ENCODE measurements around the gene RINL. TPM values are rescaled to one million over a fixed set of nuclear protein-coding genes. Genes with fewer than 3 reads are reported as not detected.
"Not testable (repeated sequence)": the region's sequence is repeated elsewhere in the genome, so short reads cannot be mapped to it uniquely, and the experiment has no call there.

RINL gene
- total RNA-seq, 2 experiments from 2014 or later = 92.6 to 100.0 TPM

DNA sequence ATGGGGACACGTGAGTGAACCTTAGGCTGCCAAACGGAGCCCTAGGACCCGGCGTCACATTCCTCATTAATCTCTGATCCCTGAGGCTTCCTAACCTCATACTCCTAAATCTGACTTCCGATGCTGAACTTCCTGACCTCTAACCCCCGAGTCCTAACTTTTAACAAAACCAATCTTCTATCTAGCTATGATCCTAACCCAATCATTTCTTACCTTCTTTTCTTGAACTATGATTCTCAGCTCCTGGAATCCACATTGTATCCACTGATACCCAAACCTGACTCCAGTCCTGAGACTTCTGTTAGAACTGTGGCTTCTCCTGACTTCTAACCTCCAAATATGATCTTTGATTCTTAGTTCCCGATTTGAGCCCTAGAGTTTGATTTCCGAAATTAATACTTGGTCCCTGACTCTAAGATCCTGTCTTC, 22.1 kb upstream of the RINL start:
- no peaks in the 10 kb centered on the region for H3K27me3 Mint-ChIP-seq
- ChIA-PET POLR2A (interaction anchor here (0.8 to 1.6 kb wide), 9 partner anchors 14 to 241 kb away, joined by 3 to 6 read pairs (median 3); partner anchors contain the start of genes MRPS12, RINL and SARS2), CTCF (interaction anchor here (0.7 to 3.9 kb wide), 9 partner anchors 13 to 574 kb away, joined by 3 to 56 read pairs (median 7); partner anchors contain the start of genes FAM98C, MRPS12 and SARS2)
- H3K36me3 Mint-ChIP-seq = peaks cover 15% of the 10 kb centered on the region
- H3K4me1 Mint-ChIP-seq (ENCODE audit: low read depth) = peaks cover 33% of the 10 kb centered on the region
- no peak for DNase-seq
- peak overlapping the region; percentile 87 for H3K27ac Mint-ChIP-seq
- H3K9me3 Mint-ChIP-seq = no peaks in the 10 kb centered on the region
- H3K4me3 Mint-ChIP-seq = peak overlapping the region; percentile 95
- intact Hi-C loops (cut with micrococcal nuclease) = no loop called here

DNA sequence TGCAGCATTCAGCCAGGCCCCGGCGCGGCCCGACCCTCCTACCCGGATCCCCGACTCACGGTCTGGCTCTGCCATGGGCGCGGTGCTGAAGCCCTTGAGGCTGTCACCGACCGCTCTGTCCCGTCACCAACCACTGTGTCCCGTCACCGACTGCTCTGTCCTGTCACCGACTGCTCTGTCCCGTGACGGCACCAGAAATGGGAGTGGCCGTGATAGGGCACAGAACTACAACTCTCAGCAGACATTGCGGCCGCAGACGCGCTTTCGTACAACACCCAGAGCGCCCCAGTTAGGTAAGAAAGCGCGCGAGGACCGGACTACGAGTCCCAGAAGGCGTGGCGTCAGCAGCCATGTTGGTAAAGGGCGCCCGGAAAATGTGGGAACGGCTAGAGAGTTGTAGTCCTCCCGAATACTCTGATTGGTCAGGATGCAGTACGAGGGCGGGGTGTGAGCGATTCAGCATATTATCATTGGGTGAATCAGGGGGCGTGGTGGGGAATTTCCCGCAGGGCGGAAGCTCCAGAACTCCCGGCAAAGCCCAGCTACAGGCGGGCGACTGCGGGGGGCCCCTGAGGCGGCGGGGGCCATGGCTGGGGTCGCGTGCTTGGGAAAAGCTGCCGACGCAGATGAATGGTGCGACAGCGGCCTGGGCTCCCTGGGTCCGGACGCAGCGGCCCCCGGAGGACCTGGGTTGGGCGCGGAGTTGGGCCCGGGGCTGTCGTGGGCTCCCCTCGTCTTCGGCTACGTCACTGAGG, 21.5 kb upstream of the RINL start, which contains the start of the genes NFKBIB and SIRT2:
Gene NFKBIB (plus strand): TSS at position 523 of the 755 bp plus-strand sequence. CDS start 64 bp downstream, at position 587.
Gene SIRT2 (minus strand): TSS at position 172 of the 755 bp plus-strand sequence. CDS start 97 bp downstream, at position 75.
- intact Hi-C loops (cut with micrococcal nuclease) = loop anchor here (1.0 to 2.0 kb wide), 3 partner anchors 31 to 69 kb away; partner anchors contain the start of genes ECH1, MRPS12 and SARS2
- peak within 1 kb of the TSS; percentile 95 for H3K4me3 Mint-ChIP-seq
- peak within 1 kb of the TSS; percentile 87 for H3K27ac Mint-ChIP-seq
- H3K27me3 Mint-ChIP-seq = no peaks in the 10 kb centered on the region
- ChIA-PET POLR2A (interaction anchor here (0.9 to 1.6 kb wide), 7 partner anchors 14 to 240 kb away, joined by 3 to 6 read pairs (median 4); partner anchors contain the start of genes MRPS12, RINL and SARS2), CTCF (interaction anchor here (0.7 to 3.9 kb wide), 8 partner anchors 12 to 574 kb away, joined by 3 to 56 read pairs (median 6); partner anchors contain the start of genes FAM98C, MRPS12 and SARS2)
- peaks cover 33% of the 10 kb centered on the region for H3K4me1 Mint-ChIP-seq (ENCODE audit: low read depth)
- no peaks in the 10 kb centered on the region for H3K9me3 Mint-ChIP-seq
- H3K36me3 Mint-ChIP-seq = peaks cover 13% of the 10 kb centered on the region
- peak; percentile 100 for DNase-seq

- no peaks in the 10 kb centered on the region for H3K27me3 Mint-ChIP-seq
- ChIA-PET POLR2A (no interaction called here), CTCF (interaction anchor here (0.7 to 2.5 kb wide), 2 partner anchors 11 to 31 kb away, joined by 3 to 12 read pairs; partner anchors contain the start of genes MRPS12 and SARS2)
- intact Hi-C loops (cut with micrococcal nuclease) = loop anchor here (1.0 to 2.0 kb wide), 3 partner anchors 31 to 68 kb away; partner anchors contain the start of genes ECH1, MRPS12 and SARS2
- DNase-seq = no peak
- H3K4me1 Mint-ChIP-seq (ENCODE audit: low read depth) = peaks cover 30% of the 10 kb centered on the region
- no peaks in the 10 kb centered on the region for H3K9me3 Mint-ChIP-seq
- H3K27ac Mint-ChIP-seq = peak overlapping the region; percentile 87
- peak overlapping the region; percentile 95 for H3K4me3 Mint-ChIP-seq
- peaks cover 6% of the 10 kb centered on the region for H3K36me3 Mint-ChIP-seq
Measured at GRCh38 chr19:38898788-38899446, 20.8 kb upstream of the RINL start.

GRCh38 chr19:38894968-38895367, 16.9 kb upstream of the RINL start:
- CTCF ChIA-PET = interaction anchor here (0.9 kb wide), 1 partner anchor 36 kb away, joined by 3 read pairs; the partner anchor contains the start of gene MRPS12
- intact Hi-C loops (cut with micrococcal nuclease) = no loop called here
- Mint-ChIP-seq H3K4me1 (ENCODE audit: low read depth) (peaks cover 13% of the 10 kb centered on the region), H3K36me3 (no peaks in the 10 kb centered on the region), H3K4me3 (no peak overlapping the region), H3K9me3 (no peaks in the 10 kb centered on the region), H3K27me3 (no peaks in the 10 kb centered on the region), H3K27ac (no peak overlapping the region)
- POLR2A ChIA-PET = no interaction called here
- DNase-seq = no peak

GRCh38 chr19:38893341-38893771, 15.3 kb upstream of the RINL start:
- Mint-ChIP-seq H3K9me3 (no peaks in the 10 kb centered on the region), H3K4me1 (ENCODE audit: low read depth) (peaks cover 7% of the 10 kb centered on the region), H3K27me3 (no peaks in the 10 kb centered on the region), H3K27ac (no peak overlapping the region), H3K36me3 (no peaks in the 10 kb centered on the region), H3K4me3 (no peak overlapping the region)
- CTCF ChIA-PET = interaction anchor here (1.3 kb wide), 1 partner anchor 23 kb away, joined by 3 read pairs; no protein-coding TSS in a partner anchor
- no peak for DNase-seq
- intact Hi-C loops (cut with micrococcal nuclease) = no loop called here
- POLR2A ChIA-PET = no interaction called here

GRCh38 chr19:38892841-38893240, 14.8 kb upstream of the RINL start:
- Mint-ChIP-seq H3K4me3 (no peak overlapping the region), H3K9me3 (no peaks in the 10 kb centered on the region)
- intact Hi-C loops (cut with micrococcal nuclease) = no loop called here

GRCh38 chr19:38891771-38892170, 13.7 kb upstream of the RINL start:
- peaks cover 3% of the 10 kb centered on the region for H3K4me1 Mint-ChIP-seq (ENCODE audit: low read depth)
- no peak overlapping the region for H3K4me3 Mint-ChIP-seq
- CTCF ChIA-PET = no interaction called here
- POLR2A ChIA-PET = no interaction called here
- H3K27ac Mint-ChIP-seq = no peak overlapping the region
- no peaks in the 10 kb centered on the region for H3K9me3 Mint-ChIP-seq
- H3K36me3 Mint-ChIP-seq = no peaks in the 10 kb centered on the region
- intact Hi-C loops (cut with micrococcal nuclease) = no loop called here
- no peaks in the 10 kb centered on the region for H3K27me3 Mint-ChIP-seq
- no peak for DNase-seq

More at GRCh38 chr19:38892841-38893240, 14.8 kb upstream of the RINL start:
- Mint-ChIP-seq H3K27ac (no peak overlapping the region), H3K4me1 (ENCODE audit: low read depth) (peaks cover 3% of the 10 kb centered on the region), H3K36me3 (no peaks in the 10 kb centered on the region), H3K27me3 (no peaks in the 10 kb centered on the region)
- DNase-seq = no peak
- ChIA-PET CTCF (interaction anchor here (1.3 kb wide), 1 partner anchor 22 kb away, joined by 3 read pairs; no protein-coding TSS in a partner anchor), POLR2A (no interaction called here)

DNA sequence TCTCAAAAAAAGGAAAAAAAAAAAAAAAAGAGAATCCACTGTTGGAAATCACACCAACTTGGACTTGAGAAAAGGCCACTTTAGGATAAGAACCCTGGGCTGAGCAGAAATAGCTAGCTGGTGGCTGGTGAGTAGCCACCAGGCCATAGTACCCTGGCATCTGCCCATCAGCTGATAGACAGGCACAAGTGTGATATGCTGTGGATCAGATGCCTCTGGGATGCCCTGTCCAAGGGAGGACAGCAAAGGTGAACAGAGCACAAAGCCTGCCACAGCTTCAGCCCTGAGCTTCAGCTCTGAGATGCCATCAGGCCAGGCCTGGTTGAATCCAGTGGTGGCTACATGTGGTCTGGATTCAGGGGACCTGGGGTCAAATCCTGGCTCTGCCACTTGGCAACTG, 12.6 kb upstream of the RINL start:
- H3K9me3 Mint-ChIP-seq = no peaks in the 10 kb centered on the region
- no peak for DNase-seq
- CTCF ChIA-PET = no interaction called here
- no peak overlapping the region for H3K27ac Mint-ChIP-seq
- intact Hi-C loops (cut with micrococcal nuclease) = no loop called here
- H3K27me3 Mint-ChIP-seq = no peaks in the 10 kb centered on the region
- H3K36me3 Mint-ChIP-seq = no peaks in the 10 kb centered on the region
- POLR2A ChIA-PET = no interaction called here
- H3K4me3 Mint-ChIP-seq = no peak overlapping the region
- H3K4me1 Mint-ChIP-seq (ENCODE audit: low read depth) = peaks cover 3% of the 10 kb centered on the region

DNA sequence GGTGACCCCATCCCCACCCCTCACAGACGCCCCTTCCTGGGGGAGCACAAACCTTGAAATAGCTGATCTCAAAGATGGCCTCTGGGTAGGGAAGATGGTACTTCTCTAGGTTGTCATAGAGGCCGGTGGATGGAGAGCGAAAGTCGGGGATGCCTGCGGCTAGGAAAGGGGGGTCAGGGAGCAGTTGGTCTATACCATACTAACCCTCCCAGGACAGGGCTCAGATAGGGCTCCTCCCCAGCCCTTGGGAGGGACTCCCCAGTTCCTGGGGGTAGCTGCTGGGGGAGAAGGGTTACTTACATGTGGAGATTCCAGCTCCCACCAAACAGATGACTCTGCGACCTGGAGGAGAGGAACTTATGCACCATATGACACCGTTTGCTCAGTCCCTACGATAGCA, 11.7 kb upstream of the RINL start:
- ChIA-PET POLR2A (no interaction called here), CTCF (interaction anchor here (3.7 kb wide), 1 partner anchor 12 kb away, joined by 51 read pairs; the partner anchor contains the start of gene RINL)

DNA sequence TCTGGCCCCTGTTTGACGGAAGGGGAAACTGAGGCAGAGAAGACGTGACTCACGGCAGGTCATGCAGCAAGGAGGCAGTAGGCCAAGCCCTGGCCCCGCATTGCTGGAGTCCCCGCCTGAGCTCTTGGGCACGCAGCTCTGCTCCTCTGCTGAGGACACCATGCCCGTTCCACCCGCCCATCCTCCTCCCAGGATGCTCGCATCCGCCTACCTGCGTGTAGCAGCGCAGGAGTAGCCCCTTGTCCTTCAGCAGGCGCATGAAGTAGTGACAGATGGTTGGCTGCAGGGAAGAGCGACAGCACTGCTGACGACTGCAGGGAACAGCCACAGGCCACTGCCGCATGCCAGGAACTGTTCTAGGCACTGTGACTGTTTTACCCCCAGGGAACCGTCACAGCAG, 10.8 kb upstream of the RINL start:
- Mint-ChIP-seq H3K36me3 (no peaks in the 10 kb centered on the region), H3K4me1 (ENCODE audit: low read depth) (peaks cover 3% of the 10 kb centered on the region), H3K9me3 (no peaks in the 10 kb centered on the region), H3K27me3 (no peaks in the 10 kb centered on the region), H3K27ac (no peak overlapping the region), H3K4me3 (no peak overlapping the region)
- intact Hi-C loops (cut with micrococcal nuclease) = no loop called here
- POLR2A ChIA-PET = no interaction called here
- CTCF ChIA-PET = interaction anchor here (2.0 to 3.7 kb wide), 3 partner anchors 9 to 19 kb away, joined by 12 to 51 read pairs (median 19); partner anchors contain the start of gene RINL
- no peak for DNase-seq

More for the DNA sequence above, 11.7 kb upstream of the RINL start:
- intact Hi-C loops (cut with micrococcal nuclease) = no loop called here
- H3K36me3 Mint-ChIP-seq = no peaks in the 10 kb centered on the region
- peaks cover 3% of the 10 kb centered on the region for H3K4me1 Mint-ChIP-seq (ENCODE audit: low read depth)
- DNase-seq = no peak
- H3K4me3 Mint-ChIP-seq = no peak overlapping the region
- H3K9me3 Mint-ChIP-seq = no peaks in the 10 kb centered on the region
- no peaks in the 10 kb centered on the region for H3K27me3 Mint-ChIP-seq
- H3K27ac Mint-ChIP-seq = no peak overlapping the region

GRCh38 chr19:38884691-38885090, 6.6 kb upstream of the RINL start:
- DNase-seq; H3K36me3 Mint-ChIP-seq; POLR2A ChIA-PET; H3K27ac Mint-ChIP-seq; intact Hi-C loops (cut with micrococcal nuclease); H3K27me3 Mint-ChIP-seq; H3K4me3 Mint-ChIP-seq; H3K9me3 Mint-ChIP-seq; CTCF ChIA-PET; H3K4me1 Mint-ChIP-seq (ENCODE audit: low read depth): not testable (repeated sequence)

DNA sequence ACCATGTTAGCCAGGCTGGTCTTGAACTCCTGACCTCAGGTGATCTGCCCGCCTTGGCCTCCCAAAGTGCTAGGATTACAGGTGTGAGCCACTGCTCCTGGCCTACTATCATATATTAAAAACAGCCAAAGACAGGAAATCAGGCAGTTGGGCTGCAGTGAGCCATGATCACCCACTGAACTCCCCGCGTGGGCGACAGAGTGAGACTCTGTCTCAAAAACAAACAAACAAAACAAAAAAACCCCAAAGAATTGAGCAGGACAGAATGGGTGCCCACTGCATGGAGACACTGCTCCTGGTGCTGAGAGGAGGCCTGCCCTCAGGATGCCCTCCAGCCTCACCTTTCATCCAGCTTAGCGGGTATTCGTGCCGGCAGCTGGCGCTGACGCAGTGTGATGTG, 5.2 kb upstream of the RINL start:
- Mint-ChIP-seq H3K4me3 (no peak overlapping the region), H3K27me3 (no peaks in the 10 kb centered on the region), H3K9me3 (no peaks in the 10 kb centered on the region), H3K27ac (no peak overlapping the region), H3K36me3 (peaks cover 7% of the 10 kb centered on the region), H3K4me1 (ENCODE audit: low read depth) (peaks cover 17% of the 10 kb centered on the region)
- no peak for DNase-seq
- intact Hi-C loops (cut with micrococcal nuclease) = no loop called here
- CTCF ChIA-PET = no interaction called here
- POLR2A ChIA-PET = no interaction called here
